HCT116 (cell line): ENCODE measurements around the gene ADAMTS20. TPM values are rescaled to one million over a fixed set of nuclear protein-coding genes. Genes with fewer than 3 reads are reported as not detected.
A peak's percentile ranks its signal among the peaks of the same experiment; 100 is the strongest.

Experiments used
- ATAC-seq: fragments of 200-7000 bp; cut with Tn5 transposase; 2 replicates; pipeline ENCODE4 v1.9.1; 2020; ENCODE audit warnings: mild to moderate bottlenecking, moderate library complexity
- BruUV-seq: library from RNA; stranded (reverse); fragments of 400-500 nt; replicated peaks from 2 replicates; lab custom pipeline; 2021; lab: Mats Ljungman, UMichigan
- CTCF ChIA-PET: fragments of 300-600 bp; sonication (Branson Sonifier 250); formaldehyde crosslinking; loops from one replicate; lab custom pipeline; 2021; ENCODE audit warnings: antibody characterized with exemption; lab: Charles Lee
- POLR2A ChIA-PET: fragments of 300-600, 350-600 bp; sonication (Branson Sonifier 250); formaldehyde crosslinking; loops from one replicate; lab custom pipeline; 2021; ENCODE audit warnings: antibody characterized with exemption; lab: Charles Lee
- RAD21 ChIA-PET, 2 experiments: fragments of 300-600 bp; sonication (Branson Sonifier 250); formaldehyde crosslinking; loops; one replicate each; lab custom pipeline; 2023; ENCODE audit warnings: low total read pairs in 2 of 2; ENCODE audit not compliant: uncharacterized antibody in 2 of 2, unreplicated experiment in 2 of 2, low non-redundant PET in 1 of 2; lab: Charles Lee
- DNase-seq: peaks from one replicate; pipeline ENCODE4 v3.0.0-alpha.2; 2010; ENCODE audit warnings: low read depth, low spot score
- H2AFZ ChIP-seq: fragments of 200-600 bp; shearing (Covaris generic), sonication (generic); 2 replicates; pipeline ENCODE4 v1.6.1; 2017; ENCODE audit warnings: low read depth, mixed run types, mixed read lengths, antibody characterized with exemption, low read length; ENCODE audit not compliant: poor library complexity, severe bottlenecking
- H3K27ac ChIP-seq: 2 replicates; pipeline ENCODE4 v1.5.1; 2012; ENCODE audit warnings: low read depth, low read length
- H3K27me3 ChIP-seq: fragments of 200-600 bp; sonication (generic); 2 replicates; pipeline ENCODE4 v1.6.1; 2016; ENCODE audit warnings: mixed run types, low read length, mixed read lengths; ENCODE audit not compliant: insufficient read depth
- H3K36me3 ChIP-seq, 2 experiments: fragments of 200-500 bp in 1 of 2; fragments of 200-600 bp in 1 of 2; sonication (Bioruptor generic) in 1 of 2; sonication (generic) in 1 of 2; 2 replicates each; pipeline versions ENCODE4 v1.5.1 to v1.6.1; 2014 to 2016; ENCODE audit warnings: low read length in 2 of 2, inconsistent platforms in 1 of 2, mixed read lengths in 1 of 2, mixed run types in 1 of 2; ENCODE audit not compliant: insufficient read depth in 2 of 2, control insufficient read depth in 1 of 2
- H3K4me1 ChIP-seq, 2 experiments: fragments of 200-600 bp in 1 of 2; sonication (generic) in 1 of 2; 2 replicates each; pipeline versions ENCODE4 v1.5.1 to v1.6.1; 2012 to 2017; ENCODE audit warnings: low read length in 2 of 2, inconsistent platforms in 1 of 2, mild to moderate bottlenecking in 1 of 2, mixed read lengths in 1 of 2, mixed run types in 1 of 2, moderate library complexity in 1 of 2; ENCODE audit not compliant: insufficient read depth in 2 of 2, control insufficient read depth in 1 of 2
- H3K4me2 ChIP-seq: fragments of 200-600 bp; sonication (generic); 2 replicates; pipeline ENCODE4 v1.6.1; 2017; ENCODE audit warnings: mixed run types, low read length, mixed read lengths
- H3K4me3 ChIP-seq, 2 experiments: fragments of 200-600 bp in 1 of 2; sonication (generic) in 1 of 2; replicated peaks in 1 of 2; 2 replicates each; pipeline ENCODE4 v1.5.1; 2011 to 2016; ENCODE audit warnings: low read length in 2 of 2, control low read depth in 1 of 2, low read depth in 1 of 2, mild to moderate bottlenecking in 1 of 2, mixed read lengths in 1 of 2, mixed run types in 1 of 2
- H3K79me2 ChIP-seq: fragments of 200-600 bp; sonication (generic); 2 replicates; pipeline ENCODE4 v1.6.1; 2017; ENCODE audit warnings: mild to moderate bottlenecking, mixed run types, low read length, moderate library complexity, mixed read lengths; ENCODE audit not compliant: insufficient read depth
- H3K9ac ChIP-seq: fragments of 200-600 bp; sonication (generic); 2 replicates; pipeline ENCODE4 v1.6.1; 2016; ENCODE audit warnings: low read length, mixed read lengths
- H3K9me2 ChIP-seq: fragments of 200-600 bp; sonication (generic), shearing (Covaris generic); 2 replicates; pipeline ENCODE4 v1.6.1; 2017; ENCODE audit warnings: mixed run types, mild to moderate bottlenecking, moderate library complexity; ENCODE audit not compliant: insufficient read depth
- H3K9me3 ChIP-seq, 2 experiments: fragments of 200-500 bp in 1 of 2; fragments of 200-600 bp in 1 of 2; sonication (Bioruptor generic) in 1 of 2; sonication (generic) in 1 of 2; 2 replicates each; pipeline ENCODE4 v1.6.1; 2014 to 2017; ENCODE audit warnings: low read length in 2 of 2, mixed read lengths in 2 of 2, inconsistent platforms in 1 of 2, low read depth in 1 of 2, mild to moderate bottlenecking in 1 of 2, mixed run types in 1 of 2, moderate library complexity in 1 of 2; ENCODE audit not compliant: control insufficient read depth in 1 of 2, insufficient read depth in 1 of 2
- H4K20me1 ChIP-seq: fragments of 200-600 bp; sonication (generic), shearing (Covaris generic); 2 replicates; pipeline ENCODE4 v1.6.1; 2017; ENCODE audit warnings: mixed run types, mild to moderate bottlenecking, moderate library complexity; ENCODE audit not compliant: insufficient read depth
- ATF3 ChIP-seq: IDR thresholded peaks from 2 replicates; pipeline ENCODE4 v1.6.1; 2012
- CBX3 ChIP-seq: IDR thresholded peaks from 2 replicates; pipeline ENCODE4 v1.6.1; 2012; ENCODE audit warnings: low read depth
- CEBPB ChIP-seq: IDR thresholded peaks from 2 replicates; pipeline ENCODE4 v1.6.1; 2012; ENCODE audit warnings: low read depth
- CTCF ChIP-seq, 3 experiments: fragments of 200-600 bp in 1 of 3; sonication (generic) in 1 of 3; IDR thresholded peaks in 2 of 3; conservative IDR thresholded peaks in 1 of 3; 2 replicates each; pipeline ENCODE4 v1.5.1; 2012 to 2017; ENCODE audit warnings: low read depth in 2 of 3, low read length in 2 of 3, antibody characterized with exemption in 1 of 3, borderline replicate concordance in 1 of 3, control low read depth in 1 of 3, mild to moderate bottlenecking in 1 of 3, mixed read lengths in 1 of 3, mixed run types in 1 of 3, moderate library complexity in 1 of 3; ENCODE audit not compliant: insufficient read depth in 1 of 3
- EGR1 ChIP-seq: IDR thresholded peaks from 2 replicates; pipeline ENCODE4 v1.6.1; 2012; ENCODE audit warnings: low read depth
- FOSL1 ChIP-seq: IDR thresholded peaks from 2 replicates; pipeline ENCODE4 v1.6.1; 2012; ENCODE audit warnings: low read depth
- RAD21 ChIP-seq: IDR thresholded peaks from 2 replicates; pipeline ENCODE4 v1.6.1; 2012; ENCODE audit warnings: low read depth, mild to moderate bottlenecking
- REST ChIP-seq: IDR thresholded peaks from 2 replicates; pipeline ENCODE4 v1.6.1; 2012; ENCODE audit warnings: low read depth
- SIN3A ChIP-seq: IDR thresholded peaks from 2 replicates; pipeline ENCODE4 v1.6.1; 2012; ENCODE audit warnings: low read depth
- SRF ChIP-seq: IDR thresholded peaks from 2 replicates; pipeline ENCODE4 v1.6.1; 2012; ENCODE audit warnings: low read depth
- TCF7L2 ChIP-seq: IDR thresholded peaks from 2 replicates; pipeline ENCODE4 v1.7.0; 2011; ENCODE audit warnings: borderline replicate concordance, inconsistent platforms; ENCODE audit not compliant: insufficient read depth, insufficient read length; ENCODE audit errors: extremely low read depth
- YY1 ChIP-seq: IDR thresholded peaks from 2 replicates; pipeline ENCODE4 v1.6.1; 2011; ENCODE audit warnings: low read length, low read depth, moderate library complexity, mild to moderate bottlenecking; ENCODE audit not compliant: insufficient replicate concordance; ENCODE audit errors: extremely low read depth
- ZBTB33 ChIP-seq: IDR thresholded peaks from 2 replicates; pipeline ENCODE4 v1.6.1; 2011; ENCODE audit warnings: mild to moderate bottlenecking, low read length, moderate library complexity; ENCODE audit not compliant: insufficient replicate concordance; ENCODE audit errors: extremely low read depth
- intact Hi-C: fragments of 100-400 bp; cut with micrococcal nuclease; formaldehyde crosslinking; loops from 2 replicates; pipeline ENCODE4 v1.10.0; 2022
- total RNA-seq: library from RNA; stranded (reverse); gene quantifications from one replicate; pipeline ENCODE4 v1.2.1, GENCODE V29; 2021; ENCODE audit not compliant: unreplicated experiment

Gene ADAMTS20
- total RNA-seq, 1 experiment from 2014 or later = not detected

GRCh38 chr12:43444940-43445564 is 107.0 kb downstream of the ADAMTS20 start:
- POLR2A ChIA-PET = no interaction called here
- no peak overlapping the region for H3K4me3 ChIP-seq

More at GRCh38 chr12:43444940-43445564, 107.0 kb downstream of the ADAMTS20 start:
- no peaks in the 10 kb centered on the region for H3K9me2 ChIP-seq
- no peaks in the 10 kb centered on the region for H3K9me3 ChIP-seq
- no peaks in the 10 kb centered on the region for H4K20me1 ChIP-seq
- ChIA-PET CTCF (interaction anchor here (0.6 to 3.1 kb wide), 12 partner anchors 11 to 437 kb away, joined by 3 to 26 read pairs (median 3); no protein-coding TSS in a partner anchor), RAD21 (interaction anchor here (0.6 to 1.0 kb wide), 2 partner anchors 104 to 437 kb away, joined by 3 to 5 read pairs; no protein-coding TSS in a partner anchor)
- H3K4me2 ChIP-seq = no peak overlapping the region
- H3K27me3 ChIP-seq = no peaks in the 10 kb centered on the region
- TF ChIP-seq SRF (no peak), CTCF (IDR thresholded peaks at IDR 0.05 in 2 of 3, conservative IDR thresholded peaks at IDR 0.05 in 1 of 3; ENCODE audit: borderline replicate concordance in 1 of 3, insufficient read depth in 1 of 3, low read depth in 2 of 3, low read length in 2 of 3) (peak; percentile 45 to 81 (median 69); a peak in 5 of 6 replicates), TCF7L2 (no peak), EGR1 (no peak), ATF3 (no peak), YY1 (no peak), ZBTB33 (no peak), SIN3A (no peak), REST (no peak), CBX3 (no peak), FOSL1 (no peak), CEBPB (no peak), RAD21 (peak; percentile 46)
- intact Hi-C loops = loop anchor here (1.0 kb wide), 1 partner anchor 437 kb away; no protein-coding TSS in a partner anchor
- H3K9ac ChIP-seq = no peak overlapping the region
- peak overlapping the region; percentile 90 for H2AFZ ChIP-seq
- peak; percentile 73 for DNase-seq
- no peaks in the 10 kb centered on the region for H3K79me2 ChIP-seq
- no peaks in the 10 kb centered on the region for H3K36me3 ChIP-seq
- peak; percentile 69 for ATAC-seq
- no TSS peak for BruUV-seq
- no peaks in the 10 kb centered on the region for H3K4me1 ChIP-seq
- H3K27ac ChIP-seq = no peak overlapping the region
